ENCODE results near the gene ASB15.

ASB15 gene

DNA sequence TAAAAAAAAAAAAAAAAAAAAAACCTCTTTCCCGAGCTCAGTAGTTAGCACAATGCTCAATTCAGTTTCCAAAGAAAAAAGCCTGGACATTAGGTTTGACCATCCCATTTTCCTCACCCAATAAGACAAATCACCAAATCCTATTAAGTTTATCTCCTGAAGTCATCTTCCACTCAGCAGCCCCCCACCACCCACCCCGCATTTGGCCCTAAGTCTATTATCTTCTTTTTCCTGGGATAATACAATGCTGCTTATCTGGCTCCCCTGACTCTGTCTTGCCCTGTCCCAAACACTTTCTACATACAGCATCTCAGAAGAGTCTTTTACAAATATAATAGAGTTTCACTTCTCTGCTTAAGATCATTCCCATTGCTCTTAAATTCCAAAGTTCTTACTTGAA, 36.3 kb downstream of the ASB15 start:
- no peak for DNase-seq

- DNase-seq: no peak
These were observed 38.0 kb downstream of the ASB15 start for GRCh38 chr7:123639631-123640030.

GRCh38 chr7:123640583-123640982, 39.0 kb downstream of the ASB15 start:
- no peak for DNase-seq

DNA sequence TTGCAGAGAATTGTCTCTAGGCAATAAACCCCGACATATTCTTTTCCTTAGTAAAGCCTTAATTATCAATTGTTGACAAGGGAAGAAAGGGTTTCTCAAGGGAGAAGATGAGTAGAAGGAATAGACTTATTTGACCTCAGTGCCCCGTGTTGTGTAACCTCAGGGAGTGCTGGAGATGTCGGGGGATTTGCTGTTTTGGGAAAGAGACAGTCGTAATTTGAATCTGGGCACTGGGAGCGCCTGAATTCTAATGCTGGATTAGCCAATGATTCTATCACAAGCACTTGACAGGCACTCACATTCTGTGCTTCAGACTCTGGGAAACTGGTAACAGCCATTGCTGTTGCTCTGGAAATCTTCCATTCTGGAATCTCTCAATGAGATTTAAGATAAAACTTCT, 40.3 kb downstream of the ASB15 start:
- no peak for DNase-seq

- no peak for DNase-seq
These were observed 42.1 kb downstream of the ASB15 start for GRCh38 chr7:123643495-123644441.

DNA sequence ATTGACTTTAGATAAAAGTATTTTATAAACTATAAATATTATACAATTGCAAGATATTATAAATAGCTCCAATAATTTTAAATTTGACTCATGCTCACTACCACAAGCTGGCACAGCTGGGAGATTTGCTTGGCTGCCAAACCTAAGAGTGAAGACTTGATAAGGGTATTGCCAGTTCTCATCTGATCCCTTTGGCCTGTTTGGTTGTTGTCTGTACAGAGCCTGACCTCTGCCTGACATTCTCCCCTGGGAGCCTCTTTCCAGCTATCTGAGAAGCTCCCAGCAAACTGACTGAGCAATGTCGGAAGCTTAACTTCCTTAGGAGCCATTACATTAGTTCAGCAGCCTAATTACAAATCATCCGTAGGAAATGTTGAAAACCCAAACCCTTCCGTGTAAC, 43.9 kb downstream of the ASB15 start:
- no peak for DNase-seq

GRCh38 chr7:123647106-123647730, 45.6 kb downstream of the ASB15 start:
- DNase-seq: no peak

- DNase-seq: no peak
These were observed 48.3 kb downstream of the ASB15 start for GRCh38 chr7:123649964-123650363.

GRCh38 chr7:123650595-123650994, 49.0 kb downstream of the ASB15 start:
- DNase-seq: no peak

DNA sequence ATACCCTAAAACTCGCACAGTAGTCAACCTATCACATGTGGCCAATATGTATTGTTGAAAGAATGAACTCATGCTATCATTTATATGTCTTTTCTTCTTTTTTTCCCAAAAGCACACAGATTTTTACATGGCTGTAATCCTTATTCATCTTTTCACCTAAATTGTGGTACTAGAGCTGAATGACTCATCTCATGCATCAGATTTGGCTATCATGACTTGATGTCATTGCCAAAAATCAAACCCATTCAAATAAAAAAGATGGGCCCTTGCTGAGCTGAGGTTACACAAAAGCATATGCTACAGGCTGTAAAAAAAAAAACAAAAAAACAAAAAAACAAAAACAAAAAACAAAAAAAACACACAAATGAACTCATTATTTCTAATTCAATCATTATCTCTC, 50.8 kb downstream of the ASB15 start:
- DNase-seq: no peak

DNA sequence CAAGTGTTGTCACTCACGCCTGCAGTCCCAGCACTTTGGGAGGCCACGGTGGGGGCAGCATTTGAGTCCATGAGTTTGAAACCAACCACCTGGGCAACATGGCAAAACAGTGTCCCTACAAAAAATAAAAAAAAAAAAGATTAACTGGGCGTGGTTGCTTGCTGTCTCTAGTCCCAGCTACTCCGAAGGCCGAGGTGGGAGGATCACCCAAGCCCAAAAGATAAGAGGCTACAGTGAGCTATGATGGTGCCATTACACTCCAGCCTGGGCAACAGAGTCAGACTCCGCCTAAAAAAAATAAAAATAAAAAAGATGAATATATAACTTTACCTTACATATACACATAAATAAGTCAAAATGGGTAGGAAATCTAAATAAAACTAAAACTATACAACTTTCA, 51.5 kb downstream of the ASB15 start:
- no peak for DNase-seq

DNA sequence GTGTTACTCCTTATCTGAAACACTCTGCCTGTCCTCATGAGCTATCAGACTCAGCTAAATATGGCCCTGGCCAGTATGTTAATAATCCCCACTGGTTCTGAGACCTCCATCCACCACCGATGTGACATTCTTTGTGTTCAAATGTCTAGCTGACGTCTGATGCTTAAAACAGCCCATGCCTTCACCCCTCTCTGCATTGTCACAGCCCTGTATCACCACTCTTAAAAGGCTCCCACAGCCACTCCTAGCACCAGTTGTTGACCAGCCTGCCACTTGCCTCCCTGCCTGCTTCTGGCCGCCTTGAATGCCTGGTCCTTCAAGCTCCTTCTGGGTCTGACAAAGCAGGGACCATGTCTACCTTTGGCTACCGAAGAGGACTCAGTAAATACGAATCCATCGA, 54.0 kb downstream of the ASB15 start, which contains the start of gene LMOD2:
LMOD2 (plus strand) TSS at position 253 of the 400 bp plus-strand sequence; CDS start at position 351, 98 bp downstream.
- DNase-seq: no peak

DNA sequence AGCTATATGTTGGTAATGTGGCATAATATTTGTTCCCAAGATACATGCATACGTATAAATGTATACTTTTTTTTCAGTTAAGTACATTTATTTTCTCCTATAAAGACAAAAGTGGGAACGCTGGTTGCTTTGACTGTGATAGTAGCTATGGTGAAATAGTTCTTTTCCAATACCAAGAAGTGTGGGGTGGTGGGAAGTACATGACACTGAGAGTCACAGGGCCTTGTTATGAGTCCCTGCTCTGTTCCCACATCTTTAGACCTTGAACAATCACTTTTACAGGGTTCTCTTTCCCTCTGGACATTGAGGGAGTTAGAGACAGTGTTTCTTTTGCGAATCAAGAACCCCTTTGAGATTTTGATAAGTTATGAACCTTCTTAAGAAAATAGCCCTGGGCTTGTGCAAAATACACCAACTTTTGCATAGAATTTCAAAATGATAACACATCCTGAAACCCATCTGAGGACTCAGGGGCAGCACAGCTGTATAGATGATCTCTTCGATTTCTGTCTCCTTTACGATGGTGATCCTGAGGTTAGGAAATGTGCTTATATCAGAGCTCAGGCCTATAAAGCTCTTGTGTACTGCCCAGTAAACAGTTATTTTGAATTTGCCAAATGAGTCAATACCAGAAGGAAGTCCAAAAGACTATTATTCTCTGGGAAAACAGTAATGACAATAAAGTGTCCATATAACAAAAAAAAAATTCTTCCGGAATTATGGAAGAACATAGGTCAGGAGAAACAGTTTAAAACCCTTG, 55.1 kb downstream of the ASB15 start:
- no peak for DNase-seq

DNA sequence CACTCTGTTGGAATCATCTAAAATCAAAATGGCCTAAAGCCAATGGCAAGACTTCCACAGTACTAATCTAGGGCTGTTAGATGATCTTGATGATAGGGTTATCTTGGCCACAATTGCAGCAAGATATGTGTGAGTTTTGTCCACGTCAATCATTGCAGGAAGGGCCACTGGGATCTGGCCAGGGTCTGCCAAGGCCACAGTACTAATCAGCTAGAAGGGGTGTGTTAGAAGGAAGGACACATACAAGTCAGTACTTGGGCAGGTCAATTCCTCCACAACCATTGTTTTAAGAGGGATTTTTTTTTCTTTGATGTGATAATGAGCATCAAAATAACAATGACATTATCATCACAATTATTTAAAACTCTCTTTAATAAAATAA, 55.7 kb downstream of the ASB15 start:
- no peak for DNase-seq

- DNase-seq: no peak
These were observed 56.4 kb downstream of the ASB15 start for GRCh38 chr7:123658023-123658422.

DNA sequence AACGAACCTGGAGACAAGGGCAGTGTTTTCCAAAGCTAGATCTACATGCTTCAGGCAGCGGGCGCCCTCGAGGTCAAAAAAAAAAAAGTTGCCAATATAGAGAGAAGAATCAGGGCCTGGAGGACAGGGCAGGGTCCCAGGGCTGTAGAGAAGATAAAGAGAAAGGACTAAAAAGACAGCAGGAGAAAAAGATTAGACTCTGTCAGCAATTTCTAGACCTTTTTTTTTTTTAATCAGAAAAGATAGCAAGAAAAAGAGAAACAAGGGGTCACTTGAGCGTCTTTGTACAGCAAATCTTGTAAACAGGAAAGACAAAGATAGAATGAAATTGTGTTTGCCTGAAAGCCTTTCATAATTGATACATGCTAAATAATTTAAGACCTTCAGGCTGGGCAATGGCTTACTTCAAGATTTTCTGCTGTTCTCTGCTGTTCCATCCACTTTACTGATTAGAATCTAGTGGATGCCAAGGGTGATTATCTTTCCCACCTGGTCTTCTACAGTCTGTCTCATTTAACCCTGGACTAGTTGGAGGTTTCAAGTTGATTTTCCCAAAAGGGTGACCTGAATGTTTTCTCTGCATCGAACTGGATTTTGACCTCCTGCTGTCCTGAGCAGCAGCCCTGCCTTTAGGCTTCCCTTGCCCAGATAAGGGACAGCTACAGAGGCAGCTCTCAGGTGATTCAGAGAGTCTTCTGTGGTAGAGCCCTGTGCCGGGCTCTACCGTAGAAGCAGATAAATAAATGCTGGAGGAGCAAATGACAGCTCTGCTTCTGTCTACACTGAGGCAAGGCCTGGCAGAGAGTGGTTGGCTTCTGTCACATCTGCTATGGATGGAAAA, 59.1 kb downstream of the ASB15 start:
- DNase-seq: no peak

DNA sequence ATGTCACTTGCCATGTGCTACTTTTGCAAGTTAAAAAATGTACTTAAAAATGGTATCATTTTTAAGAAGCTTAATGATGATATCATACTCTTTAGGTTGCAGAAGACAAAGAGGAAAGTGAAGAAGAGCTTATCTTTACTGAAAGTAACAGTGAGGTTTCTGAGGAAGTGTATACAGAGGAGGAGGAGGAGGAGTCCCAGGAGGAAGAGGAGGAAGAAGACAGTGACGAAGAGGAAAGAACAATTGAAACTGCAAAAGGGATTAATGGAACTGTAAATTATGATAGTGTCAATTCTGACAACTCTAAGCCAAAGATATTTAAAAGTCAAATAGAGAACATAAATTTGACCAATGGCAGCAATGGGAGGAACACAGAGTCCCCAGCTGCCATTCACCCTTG, 60.1 kb downstream of the ASB15 start:
- DNase-seq: no peak

GRCh38 chr7:123662293-123662692, 60.7 kb downstream of the ASB15 start:
- no peak for DNase-seq

DNA sequence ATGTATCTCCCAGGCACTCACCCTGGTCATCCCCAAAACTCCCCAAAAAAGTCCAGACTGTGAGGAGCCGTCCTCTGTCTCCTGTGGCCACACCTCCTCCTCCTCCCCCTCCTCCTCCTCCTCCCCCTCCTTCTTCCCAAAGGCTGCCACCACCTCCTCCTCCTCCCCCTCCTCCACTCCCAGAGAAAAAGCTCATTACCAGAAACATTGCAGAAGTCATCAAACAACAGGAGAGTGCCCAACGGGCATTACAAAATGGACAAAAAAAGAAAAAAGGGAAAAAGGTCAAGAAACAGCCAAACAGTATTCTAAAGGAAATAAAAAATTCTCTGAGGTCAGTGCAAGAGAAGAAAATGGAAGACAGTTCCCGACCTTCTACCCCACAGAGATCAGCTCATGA, 61.1 kb downstream of the ASB15 start:
- DNase-seq: no peak

- no peak for DNase-seq
These were observed 61.6 kb downstream of the ASB15 start for GRCh38 chr7:123663200-123663599.

DNA sequence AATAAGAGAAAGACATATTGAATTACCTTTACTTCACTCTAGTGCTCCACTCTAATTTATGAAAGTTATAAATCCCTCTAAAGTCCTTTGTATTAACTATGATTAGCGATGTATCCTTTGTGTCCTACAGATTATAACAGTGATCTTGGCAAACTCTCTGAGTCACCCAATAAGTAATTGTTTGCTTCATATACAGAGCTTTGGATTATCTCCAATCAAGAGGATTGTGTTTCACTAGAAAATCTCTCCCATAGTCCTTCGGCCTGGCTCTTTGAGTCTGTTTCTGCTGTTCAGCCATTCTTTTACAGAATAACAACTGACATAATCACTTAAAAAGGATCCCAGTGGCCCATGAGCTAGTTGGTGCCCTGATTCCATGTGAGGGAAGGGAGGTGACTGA, 63.5 kb downstream of the ASB15 start:
- no peak for DNase-seq

- DNase-seq: no peak
These were observed 64.3 kb downstream of the ASB15 start for GRCh38 chr7:123665896-123666295.

DNA sequence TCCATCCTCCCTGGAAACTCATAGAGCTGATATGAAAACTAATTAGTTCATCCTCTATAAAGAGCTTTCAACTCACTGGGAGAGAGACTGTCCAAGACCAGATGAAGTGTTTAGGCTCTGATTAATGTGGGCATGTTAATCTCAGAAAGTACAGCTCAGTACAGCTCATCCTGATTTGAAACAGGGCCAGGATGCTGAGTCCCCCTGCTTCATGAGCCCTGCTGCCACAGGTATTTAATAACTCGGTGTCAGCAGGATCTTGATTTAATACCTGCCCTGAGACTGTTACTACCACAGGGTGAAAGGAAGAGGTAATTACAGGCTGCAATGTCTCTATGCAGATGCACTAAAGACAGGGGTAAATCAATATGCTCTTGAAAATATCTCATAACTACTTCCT, 64.9 kb downstream of the ASB15 start:
- DNase-seq: no peak
